GM18526 (cell line): ENCODE measurements around the gene FBXL5.

Experiments used
- POLR2A ChIP-seq: IDR thresholded peaks from 3 replicates; pipeline ENCODE4 v1.6.1; 2011; ENCODE audit not compliant: insufficient read length; ENCODE audit errors: extremely low read depth

The FBXL5 gene

GRCh38 chr4:15612136-15612535, 43.0 kb downstream of the FBXL5 start:
- no peak for TF ChIP-seq POLR2A

DNA sequence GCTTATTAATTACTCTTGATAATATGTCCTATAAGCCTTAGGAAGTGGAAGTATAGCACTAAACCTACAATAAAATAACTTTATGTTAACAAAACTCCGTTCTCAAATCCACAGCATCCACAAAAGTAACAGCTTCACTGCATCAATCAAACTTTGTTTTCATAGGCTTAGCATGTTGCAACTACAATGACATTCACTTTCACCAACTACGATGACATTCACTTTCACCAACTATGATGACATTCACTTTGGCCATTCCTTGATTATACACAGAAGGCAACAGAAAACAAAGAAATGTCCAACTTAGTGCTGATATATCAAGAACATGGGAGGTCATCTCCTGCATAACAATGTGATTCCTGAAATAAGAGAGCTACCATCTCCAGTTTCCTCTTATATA, 44.3 kb downstream of the FBXL5 start:
- TF ChIP-seq POLR2A, result no peak

DNA sequence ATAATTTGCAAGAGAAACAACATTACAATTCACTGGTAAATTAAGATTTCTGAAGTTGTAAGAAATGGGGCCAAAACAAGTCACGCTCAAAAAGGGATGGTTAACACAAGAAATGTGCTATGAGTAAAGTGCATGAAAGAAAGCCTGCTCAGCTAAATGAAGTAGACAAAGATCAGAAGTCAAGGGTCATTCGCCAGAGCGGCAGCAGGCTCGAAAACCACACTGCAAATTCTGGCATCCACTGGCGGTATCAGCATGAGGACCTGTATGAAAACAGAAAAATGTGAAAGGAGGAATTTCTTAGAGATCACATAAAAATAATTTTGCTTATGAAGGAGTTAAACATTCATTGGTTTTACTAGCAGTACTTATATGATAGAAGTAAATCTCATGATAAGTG, 49.6 kb downstream of the FBXL5 start:
- no peak for TF ChIP-seq POLR2A

- no peak for TF ChIP-seq POLR2A
Measured at GRCh38 chr4:15601862-15602261, 53.3 kb downstream of the FBXL5 start.

- no peak for TF ChIP-seq POLR2A
Measured at GRCh38 chr4:15600176-15600575, 55.0 kb downstream of the FBXL5 start.

- TF ChIP-seq POLR2A, result no peak
Measured at GRCh38 chr4:15598644-15599043, 56.5 kb downstream of the FBXL5 start.

DNA sequence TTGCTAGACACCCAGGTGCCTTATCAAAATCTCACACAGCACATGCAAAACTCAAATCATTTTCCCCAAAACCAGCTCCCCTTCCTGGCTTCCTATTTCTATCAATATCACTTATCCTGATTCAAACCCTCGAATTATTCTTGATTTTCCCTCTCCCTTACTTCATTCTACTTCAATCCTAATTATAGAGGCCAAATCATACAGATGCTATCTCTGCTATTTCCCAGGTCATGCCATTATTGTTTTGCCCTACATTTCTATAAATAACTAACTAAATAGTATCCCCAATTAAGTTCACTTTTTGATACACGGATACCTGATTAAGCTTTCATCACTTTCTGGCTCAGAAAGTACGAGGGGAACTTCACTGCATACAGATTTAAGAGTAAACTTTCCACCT, 62.4 kb downstream of the FBXL5 start:
- no peak for TF ChIP-seq POLR2A

DNA sequence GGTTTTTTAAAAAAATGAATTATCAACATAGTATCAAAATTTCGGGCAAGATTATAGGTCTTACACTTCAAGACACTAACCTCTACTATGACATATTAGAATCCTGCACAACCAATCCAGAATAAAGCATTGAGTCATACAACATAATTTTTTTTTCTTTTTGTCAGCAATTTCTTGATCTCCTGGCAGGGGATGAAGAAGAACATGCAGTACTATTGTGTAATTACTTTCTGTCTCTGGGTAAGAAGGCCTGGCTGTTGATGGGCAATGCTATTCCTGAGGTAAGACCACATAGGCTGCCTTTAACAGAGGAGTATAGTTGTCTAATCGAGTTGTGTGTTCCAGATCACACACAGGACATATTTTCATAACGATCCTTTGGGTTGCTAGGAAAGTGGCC, 67.5 kb downstream of the FBXL5 start:
- TF ChIP-seq POLR2A, result no peak

GRCh38 chr4:15586066-15586465, 69.1 kb downstream of the FBXL5 start:
- TF ChIP-seq POLR2A, result no peak

GRCh38 chr4:15585331-15585730, 69.8 kb downstream of the FBXL5 start:
- TF ChIP-seq POLR2A, result no peak

- no peak for TF ChIP-seq POLR2A
Measured at GRCh38 chr4:15584785-15585184, 70.4 kb downstream of the FBXL5 start.

GRCh38 chr4:15577508-15577907, 77.6 kb downstream of the FBXL5 start:
- no peak for TF ChIP-seq POLR2A

- no peak for TF ChIP-seq POLR2A
Measured at GRCh38 chr4:15575966-15576365, 79.2 kb downstream of the FBXL5 start.

- no peak for TF ChIP-seq POLR2A
Measured at GRCh38 chr4:15569746-15570145, 85.4 kb downstream of the FBXL5 start.

DNA sequence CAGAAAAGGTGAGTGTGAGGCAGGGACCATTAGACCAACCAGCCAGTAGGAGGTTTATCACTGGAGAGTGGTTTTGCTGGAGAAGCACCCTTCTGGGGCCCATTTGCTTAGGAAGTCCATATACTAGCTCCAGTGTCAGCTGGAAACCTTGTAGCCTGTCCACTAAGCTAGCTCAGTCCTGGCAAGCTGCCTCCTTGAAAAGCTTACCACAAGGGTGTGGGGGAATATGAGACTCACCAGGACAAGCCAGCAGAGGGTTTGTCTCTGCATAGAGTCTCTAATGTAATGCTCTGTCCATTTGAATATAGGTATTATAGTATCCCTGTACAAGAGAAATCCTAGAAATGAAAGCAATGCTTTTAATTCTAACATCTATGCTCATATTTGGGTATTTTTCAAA, 86.3 kb downstream of the FBXL5 start:
- TF ChIP-seq POLR2A, result no peak

GRCh38 chr4:15563871-15564270, 91.3 kb downstream of the FBXL5 start:
- no peak for TF ChIP-seq POLR2A

DNA sequence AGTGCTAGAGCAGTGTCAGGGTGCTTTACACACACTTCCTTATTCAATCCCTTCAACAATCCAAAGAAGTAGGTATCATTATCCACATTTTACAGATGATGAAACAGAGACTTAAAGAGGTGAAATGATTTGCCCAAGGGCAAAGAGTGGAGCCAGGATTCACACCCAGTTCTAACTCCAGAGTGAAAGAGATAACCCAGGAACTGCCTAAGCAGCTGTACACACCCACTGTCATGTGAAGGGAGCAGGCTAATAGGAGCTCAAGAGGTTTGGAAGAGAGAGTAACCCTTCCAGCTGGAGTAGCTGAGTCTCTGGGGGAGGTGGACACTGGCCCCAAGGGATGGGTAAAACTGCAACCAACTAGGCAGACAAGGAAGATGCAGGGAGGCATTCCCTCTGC, 92.5 kb downstream of the FBXL5 start:
- TF ChIP-seq POLR2A, result no peak

DNA sequence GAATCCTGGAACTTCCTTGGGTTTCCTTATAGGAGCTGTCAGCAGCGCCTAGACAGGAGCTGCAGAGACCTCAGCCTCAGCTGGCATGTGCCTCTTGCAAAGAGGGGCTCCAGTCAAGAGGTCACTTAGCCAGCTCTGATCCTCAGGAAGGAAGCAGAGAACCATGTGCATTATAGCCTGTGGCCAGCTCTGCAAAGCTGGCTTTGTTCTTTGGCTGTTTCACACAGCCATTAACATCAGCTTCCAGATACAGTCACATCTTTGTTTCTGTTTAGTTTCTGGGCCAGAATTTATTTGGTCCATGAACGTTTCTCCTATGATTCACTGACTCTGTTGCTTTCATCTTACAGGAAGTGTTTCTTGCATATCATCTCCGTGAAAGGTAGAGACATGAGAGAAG, 93.0 kb downstream of the FBXL5 start:
- no peak for TF ChIP-seq POLR2A
